ENCODE data around the gene C2orf49. TPM values are rescaled to one million over a fixed set of nuclear protein-coding genes. Genes with fewer than 3 reads are reported as not detected.

The C2orf49 gene
- total RNA-seq, 1 donor from 2014 or later = 15.8 TPM

DNA sequence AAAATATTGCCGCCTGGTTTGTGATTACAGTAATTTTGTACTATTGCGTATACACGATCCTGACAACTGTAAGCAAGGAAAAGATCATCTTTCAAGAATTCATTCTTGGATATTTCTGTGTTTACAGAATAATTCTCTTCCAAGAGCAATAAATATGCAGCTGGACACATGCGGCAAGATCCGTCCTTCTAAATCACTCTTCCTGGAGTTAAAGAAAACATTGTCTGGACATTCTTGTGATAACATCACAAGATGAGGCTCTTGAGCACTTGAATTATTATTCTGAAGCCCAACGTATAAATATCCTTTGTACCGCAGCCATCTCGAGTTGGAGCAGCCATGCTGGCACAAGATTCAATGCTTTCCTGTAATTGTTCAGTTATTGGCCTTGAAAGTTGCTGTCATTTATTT lies 51.6 kb downstream of the C2orf49 start:
- H3K4me3 Mint-ChIP-seq (ENCODE audit: unreplicated experiment) = no peak overlapping the region
- DNase-seq (ENCODE audit: low spot score) = no peak
- H3K27me3 Mint-ChIP-seq (ENCODE audit: unreplicated experiment) = no peaks in the 10 kb centered on the region
- TF ChIP-seq, protein P1, sequence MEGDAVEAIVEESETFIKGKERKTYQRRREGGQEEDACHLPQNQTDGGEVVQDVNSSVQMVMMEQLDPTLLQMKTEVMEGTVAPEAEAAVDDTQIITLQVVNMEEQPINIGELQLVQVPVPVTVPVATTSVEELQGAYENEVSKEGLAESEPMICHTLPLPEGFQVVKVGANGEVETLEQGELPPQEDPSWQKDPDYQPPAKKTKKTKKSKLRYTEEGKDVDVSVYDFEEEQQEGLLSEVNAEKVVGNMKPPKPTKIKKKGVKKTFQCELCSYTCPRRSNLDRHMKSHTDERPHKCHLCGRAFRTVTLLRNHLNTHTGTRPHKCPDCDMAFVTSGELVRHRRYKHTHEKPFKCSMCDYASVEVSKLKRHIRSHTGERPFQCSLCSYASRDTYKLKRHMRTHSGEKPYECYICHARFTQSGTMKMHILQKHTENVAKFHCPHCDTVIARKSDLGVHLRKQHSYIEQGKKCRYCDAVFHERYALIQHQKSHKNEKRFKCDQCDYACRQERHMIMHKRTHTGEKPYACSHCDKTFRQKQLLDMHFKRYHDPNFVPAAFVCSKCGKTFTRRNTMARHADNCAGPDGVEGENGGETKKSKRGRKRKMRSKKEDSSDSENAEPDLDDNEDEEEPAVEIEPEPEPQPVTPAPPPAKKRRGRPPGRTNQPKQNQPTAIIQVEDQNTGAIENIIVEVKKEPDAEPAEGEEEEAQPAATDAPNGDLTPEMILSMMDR (IDR thresholded peaks at IDR 0.05; ENCODE audit: unreplicated experiment) = no peak
- peaks cover 25% of the 10 kb centered on the region for H3K36me3 Mint-ChIP-seq (ENCODE audit: low read depth, unreplicated experiment)
- no peaks in the 10 kb centered on the region for H3K9me3 Mint-ChIP-seq (ENCODE audit: unreplicated experiment)
- no peak overlapping the region for H3K27ac Mint-ChIP-seq (ENCODE audit: unreplicated experiment)
- peaks cover 26% of the 10 kb centered on the region for H3K4me1 Mint-ChIP-seq (ENCODE audit: unreplicated experiment)

DNA sequence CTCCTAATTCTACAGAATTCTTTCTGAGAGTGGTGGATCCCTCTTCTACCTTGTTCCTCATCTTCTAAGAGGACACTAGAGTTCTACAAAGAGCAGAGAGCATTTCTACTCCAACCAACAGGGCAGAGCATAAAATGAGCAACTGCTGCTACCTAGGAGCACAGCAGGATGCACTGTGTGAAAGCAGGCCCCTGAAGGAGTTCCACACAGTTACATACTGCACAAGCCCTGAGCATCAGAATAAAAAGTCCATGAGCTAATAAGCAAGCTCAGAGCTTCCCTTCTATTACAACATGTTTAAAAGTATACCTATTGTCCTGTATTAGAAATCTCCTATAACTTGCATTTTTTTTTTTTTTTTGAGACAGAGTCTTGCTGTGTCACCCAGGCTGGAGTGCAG lies 53.1 kb downstream of the C2orf49 start:
- Mint-ChIP-seq H3K27ac (ENCODE audit: unreplicated experiment) (no peak overlapping the region), H3K9me3 (ENCODE audit: unreplicated experiment) (no peaks in the 10 kb centered on the region), H3K36me3 (ENCODE audit: low read depth, unreplicated experiment) (peaks cover 17% of the 10 kb centered on the region), H3K4me1 (ENCODE audit: unreplicated experiment) (peaks cover 28% of the 10 kb centered on the region), H3K4me3 (ENCODE audit: unreplicated experiment) (no peak overlapping the region), H3K27me3 (ENCODE audit: unreplicated experiment) (no peaks in the 10 kb centered on the region)
- no peak for DNase-seq (ENCODE audit: low spot score)
- TF ChIP-seq, protein P1 (IDR thresholded peaks at IDR 0.05; ENCODE audit: unreplicated experiment) = no peak

DNA sequence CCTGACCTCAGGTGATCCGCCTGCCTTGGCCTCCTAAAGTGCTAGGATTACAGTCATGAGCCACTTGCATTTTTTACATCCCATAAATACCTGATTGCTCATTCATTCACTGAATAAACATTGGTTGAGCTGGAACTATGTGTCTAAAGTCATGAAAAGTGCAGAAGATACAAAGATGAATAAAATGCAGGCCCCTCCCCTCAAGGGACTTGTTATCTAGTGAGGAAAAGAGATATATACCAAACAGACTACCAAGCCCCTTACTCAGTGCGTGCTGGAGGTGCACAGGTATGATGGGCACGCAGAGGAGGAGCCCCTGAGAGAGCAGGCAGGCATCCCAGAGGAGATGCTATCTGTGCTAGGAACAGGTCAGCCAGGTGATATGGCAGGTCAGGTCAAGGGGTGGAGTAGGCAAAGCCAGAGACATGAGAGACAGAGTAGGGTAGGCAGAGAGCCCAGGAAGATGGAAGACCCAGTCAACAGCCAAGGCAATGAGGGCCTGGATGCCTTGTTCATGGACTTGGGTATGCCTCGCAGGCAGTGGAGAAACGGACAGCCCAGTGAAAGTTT lies 53.8 kb downstream of the C2orf49 start:
- H3K4me3 Mint-ChIP-seq (ENCODE audit: unreplicated experiment) = no peak overlapping the region
- H3K9me3 Mint-ChIP-seq (ENCODE audit: unreplicated experiment) = no peaks in the 10 kb centered on the region
- TF ChIP-seq, protein P1 (IDR thresholded peaks at IDR 0.05; ENCODE audit: unreplicated experiment) = no peak
- H3K27ac Mint-ChIP-seq (ENCODE audit: unreplicated experiment) = no peak overlapping the region
- DNase-seq (ENCODE audit: low spot score) = no peak
- peaks cover 14% of the 10 kb centered on the region for H3K36me3 Mint-ChIP-seq (ENCODE audit: low read depth, unreplicated experiment)
- peaks cover 34% of the 10 kb centered on the region for H3K4me1 Mint-ChIP-seq (ENCODE audit: unreplicated experiment)
- H3K27me3 Mint-ChIP-seq (ENCODE audit: unreplicated experiment) = no peaks in the 10 kb centered on the region

DNA sequence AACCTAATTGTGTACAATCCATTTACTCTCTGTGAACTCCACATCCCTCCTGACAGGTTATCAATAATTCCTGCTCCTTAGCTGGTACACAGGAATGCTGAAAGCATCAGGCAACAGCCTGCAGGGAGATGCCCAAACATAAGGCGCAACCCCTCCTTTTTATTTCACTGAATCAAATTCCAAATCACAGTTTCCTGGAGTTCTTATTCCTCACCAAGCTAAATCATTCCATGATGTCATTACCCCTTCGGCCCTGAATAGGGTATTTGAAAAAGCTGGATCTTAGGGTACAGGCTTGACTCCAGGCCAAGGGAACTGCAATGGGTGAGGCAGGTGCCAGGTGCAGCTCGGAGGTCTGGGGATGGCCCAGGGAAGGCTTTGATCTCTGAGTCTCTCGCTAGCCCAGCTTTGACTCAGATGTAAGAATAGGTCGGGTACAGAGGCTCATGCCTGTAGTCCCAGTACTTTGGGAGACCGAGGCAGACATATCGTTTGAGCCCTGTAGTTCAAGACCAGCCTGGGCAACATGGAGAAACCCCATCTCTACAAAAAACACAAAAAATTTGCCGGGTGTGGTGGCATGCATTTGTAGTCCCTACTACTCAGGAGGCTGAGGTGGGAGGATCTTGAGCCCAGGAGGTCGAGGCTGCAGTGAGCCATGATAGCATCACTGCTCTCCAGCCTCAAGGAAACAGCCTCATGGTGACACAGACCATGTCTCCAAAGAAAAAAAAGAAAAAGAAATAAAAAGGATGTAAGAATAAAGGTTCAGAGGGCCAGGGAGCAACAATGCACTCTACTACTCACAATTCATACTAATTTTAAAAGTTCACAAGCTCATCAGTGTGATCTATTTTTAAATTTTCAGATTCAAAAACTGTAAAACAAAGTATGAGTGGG lies 54.7 kb downstream of the C2orf49 start:
- no peaks in the 10 kb centered on the region for H3K9me3 Mint-ChIP-seq (ENCODE audit: unreplicated experiment)
- DNase-seq (ENCODE audit: low spot score) = no peak
- TF ChIP-seq, protein P1 (IDR thresholded peaks at IDR 0.05; ENCODE audit: unreplicated experiment) = no peak
- peaks cover 14% of the 10 kb centered on the region for H3K36me3 Mint-ChIP-seq (ENCODE audit: low read depth, unreplicated experiment)
- H3K27me3 Mint-ChIP-seq (ENCODE audit: unreplicated experiment) = no peaks in the 10 kb centered on the region
- no peak overlapping the region for H3K27ac Mint-ChIP-seq (ENCODE audit: unreplicated experiment)
- H3K4me3 Mint-ChIP-seq (ENCODE audit: unreplicated experiment) = no peak overlapping the region
- peaks cover 38% of the 10 kb centered on the region for H3K4me1 Mint-ChIP-seq (ENCODE audit: unreplicated experiment)
